ENCODE data around the gene SPTB.
A peak's percentile ranks its signal among the peaks of the same experiment; 100 is the strongest.
"Not testable (repeated sequence)": the region's sequence is repeated elsewhere in the genome, so short reads cannot be mapped to it uniquely, and the experiment has no call there.

SPTB gene

DNA sequence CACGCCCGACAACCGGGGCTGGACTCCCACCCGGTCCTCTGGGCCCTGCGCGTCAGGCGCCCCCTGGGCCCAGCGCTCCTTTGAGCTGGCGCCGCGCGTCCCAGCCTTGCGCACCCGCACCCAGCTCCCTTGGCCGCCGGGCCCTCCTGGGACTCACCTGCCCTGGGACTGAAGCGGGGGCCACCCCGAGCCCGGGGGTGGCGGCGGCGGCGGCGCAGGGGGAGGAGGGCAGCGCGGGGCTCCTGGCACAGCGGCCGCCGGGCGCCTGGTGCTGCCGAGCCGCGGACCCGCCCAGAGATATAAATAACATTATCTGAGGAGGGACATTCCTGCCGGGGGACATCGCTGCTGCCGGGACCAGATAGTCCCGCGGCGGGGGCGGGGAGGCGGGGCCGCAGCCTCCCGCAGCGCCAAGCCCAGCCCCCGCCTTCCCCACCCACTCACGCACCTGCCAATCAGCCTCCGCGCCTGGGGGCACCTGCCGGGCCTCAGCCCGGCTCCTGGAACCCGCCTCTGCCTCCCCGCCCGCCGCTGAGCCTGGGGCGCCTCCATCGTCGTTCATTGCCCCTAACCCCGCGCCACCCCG is at the start of gene SPTB:
Gene SPTB, minus strand, starts transcription at position 273 of the 586 bp plus-strand sequence. CDS start 56,813 bp downstream, outside the sequence.
- no peak for DNase-seq

GRCh38 chr14:64929014-64929359 is 49.3 kb upstream of the SPTB start:
- no peak for DNase-seq

DNA sequence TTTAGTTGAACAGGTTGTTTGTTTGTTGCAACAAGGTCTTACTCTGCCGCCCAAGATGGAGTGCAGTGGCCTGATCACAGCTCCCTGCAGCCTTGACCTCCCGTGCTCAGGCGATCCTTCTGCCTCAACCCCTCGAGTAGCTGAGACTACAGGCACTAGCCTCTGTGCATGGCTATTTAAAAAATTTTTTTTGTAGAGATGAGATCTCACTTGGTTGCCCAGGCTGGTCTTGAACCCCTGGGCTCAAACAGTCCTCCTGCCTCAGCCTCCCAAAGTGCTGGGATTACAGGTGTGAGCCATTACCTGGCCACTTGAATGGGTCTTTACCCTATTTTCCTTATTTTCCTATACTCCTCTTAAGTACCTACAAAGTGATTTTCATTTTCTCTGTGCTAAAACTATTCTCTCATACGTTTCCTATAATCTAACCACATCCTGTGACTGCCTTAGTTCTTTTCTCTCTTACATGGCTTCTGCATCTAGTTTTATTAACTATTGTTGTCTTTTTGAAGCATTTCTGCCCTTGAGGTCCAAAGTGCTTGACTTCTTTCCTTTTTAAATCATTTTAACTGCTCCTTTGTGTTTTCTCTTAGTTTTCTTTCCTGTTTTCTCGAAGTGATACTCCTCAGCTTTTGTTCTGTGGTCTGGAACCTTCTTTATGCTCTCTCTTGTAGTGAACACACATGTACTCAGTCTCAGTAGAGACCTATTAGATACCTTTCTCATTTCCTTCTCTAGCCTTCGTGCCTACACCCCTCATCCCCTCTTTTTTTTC is 48.7 kb upstream of the SPTB start:
- no peak for DNase-seq

GRCh38 chr14:64927031-64927430 is 47.3 kb upstream of the SPTB start:
- no peak for DNase-seq

DNA sequence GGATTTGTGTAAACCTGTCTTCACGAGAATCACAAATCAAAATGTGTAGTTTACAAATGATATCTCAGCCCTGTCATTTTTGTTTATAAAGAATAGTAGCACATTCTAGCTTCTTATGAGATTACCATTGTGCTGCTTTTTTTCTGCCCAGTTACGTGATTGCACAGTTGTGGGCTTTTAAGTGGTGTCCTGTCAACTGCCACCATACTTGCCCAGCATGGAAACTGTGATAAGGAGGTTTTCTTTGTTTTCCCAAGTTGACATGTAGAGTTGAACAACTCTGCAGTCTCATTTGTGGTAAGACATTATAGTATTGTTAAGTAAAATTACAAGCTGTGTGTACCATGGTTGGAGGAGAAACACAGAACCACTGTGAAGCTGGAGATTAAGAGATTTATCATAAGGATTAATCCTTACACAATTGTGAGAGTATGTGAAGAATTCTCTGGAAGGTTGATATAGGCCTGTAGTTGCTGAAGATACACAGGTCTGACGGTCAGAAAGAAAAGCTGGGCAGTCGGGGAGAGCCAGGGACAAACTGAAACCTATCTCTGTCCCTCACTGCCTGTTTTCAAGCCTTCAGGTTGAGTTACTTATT is 46.8 kb upstream of the SPTB start:
- no peak for DNase-seq

GRCh38 chr14:64923015-64923414 is 43.3 kb upstream of the SPTB start:
- no peak for DNase-seq

DNA sequence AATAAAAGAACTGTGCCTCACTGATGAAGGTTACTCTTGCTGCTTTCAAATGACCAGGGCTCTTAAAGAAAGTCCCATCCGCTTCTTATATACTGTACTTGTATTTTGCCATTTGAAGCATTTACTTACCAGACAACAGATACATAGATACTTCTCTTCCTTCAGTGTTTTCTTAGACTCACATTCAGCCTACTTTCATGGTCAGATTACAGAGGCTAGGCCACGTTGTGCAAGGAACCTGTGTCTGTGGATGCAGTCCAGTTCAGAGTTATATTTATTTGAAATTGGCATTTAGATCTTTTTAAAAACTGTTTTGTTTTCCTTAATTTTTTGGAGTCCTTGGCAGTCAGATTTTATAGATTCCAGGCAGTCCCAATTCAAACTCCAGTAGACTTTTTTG is 40.8 kb upstream of the SPTB start:
- DNase-seq = no peak

- no peak for DNase-seq
Observed at GRCh38 chr14:64919618-64920017, 39.9 kb upstream of the SPTB start.

GRCh38 chr14:64919215-64919614 is 39.5 kb upstream of the SPTB start:
- DNase-seq = no peak

DNA sequence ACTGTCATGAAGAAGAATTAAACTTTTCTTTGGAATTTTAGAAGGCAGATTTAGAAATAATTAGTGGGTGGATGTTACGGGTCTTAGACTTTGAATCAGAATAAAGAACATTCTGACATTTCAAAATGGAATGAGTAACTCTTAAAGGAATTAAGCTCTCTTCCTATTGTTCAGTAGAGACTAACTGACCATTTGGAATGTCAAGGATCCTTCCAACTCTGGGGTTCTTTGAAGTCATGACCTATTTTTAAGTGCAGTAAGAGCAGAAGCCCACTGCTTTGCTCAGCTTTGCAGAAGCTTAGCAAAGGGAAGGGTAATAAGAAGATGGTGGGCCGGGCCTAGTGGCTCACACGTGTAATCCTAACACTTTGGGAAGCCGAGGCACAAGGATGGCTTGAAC is 38.5 kb upstream of the SPTB start:
- no peak for DNase-seq

DNA sequence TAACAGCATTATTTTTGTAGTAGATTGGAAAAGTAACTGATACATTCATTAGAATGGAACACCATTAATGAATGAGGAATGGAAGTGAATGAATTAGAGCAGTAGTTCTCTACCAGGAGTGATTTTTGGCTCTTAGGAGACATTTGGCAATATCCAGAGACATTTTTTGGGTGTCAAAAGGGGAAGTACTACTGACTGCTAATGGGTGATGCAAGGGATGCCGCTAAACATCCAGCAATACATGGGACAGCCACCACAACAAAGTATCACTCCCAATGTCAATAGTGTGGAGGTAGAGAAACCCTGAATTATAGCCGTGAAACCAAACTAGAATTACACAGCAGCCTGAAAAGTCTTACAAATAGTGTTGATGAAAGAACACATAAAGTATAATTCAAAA is 36.1 kb upstream of the SPTB start:
- DNase-seq = no peak

GRCh38 chr14:64915029-64915424 is 35.3 kb upstream of the SPTB start:
- DNase-seq = no peak

- peak; percentile 96 for DNase-seq
Observed at GRCh38 chr14:64914237-64915028, 34.7 kb upstream of the SPTB start, which contains the start of gene CHURC1. Gene CHURC1 (plus strand): TSS chr14:64914455. CDS start chr14:64914496, 41 bp downstream.

GRCh38 chr14:64913477-64913876 is 33.8 kb upstream of the SPTB start:
- not testable (repeated sequence) for DNase-seq

DNA sequence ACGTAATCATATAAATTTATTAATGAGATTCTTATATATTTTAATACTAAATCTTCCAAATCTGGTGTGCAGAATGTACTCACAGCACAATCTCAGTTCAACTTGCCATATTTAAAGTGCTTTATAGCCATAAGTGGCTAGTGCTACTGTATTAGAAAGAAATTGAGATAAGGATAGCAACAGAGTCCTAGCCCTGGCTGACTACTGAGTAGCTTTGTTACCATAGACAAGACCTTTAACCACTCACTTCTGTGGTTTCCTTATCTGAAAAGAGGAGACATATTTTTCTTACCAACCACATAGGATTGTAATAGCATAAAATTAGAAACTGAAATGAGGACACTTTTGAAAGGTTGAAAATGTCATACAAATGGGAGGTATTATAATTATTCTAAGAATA is 32.6 kb upstream of the SPTB start:
- no peak for DNase-seq

GRCh38 chr14:64910847-64911495 is 31.3 kb upstream of the SPTB start:
- DNase-seq = no peak

- no peak for DNase-seq
Observed at GRCh38 chr14:64906022-64906421, 26.3 kb upstream of the SPTB start.

DNA sequence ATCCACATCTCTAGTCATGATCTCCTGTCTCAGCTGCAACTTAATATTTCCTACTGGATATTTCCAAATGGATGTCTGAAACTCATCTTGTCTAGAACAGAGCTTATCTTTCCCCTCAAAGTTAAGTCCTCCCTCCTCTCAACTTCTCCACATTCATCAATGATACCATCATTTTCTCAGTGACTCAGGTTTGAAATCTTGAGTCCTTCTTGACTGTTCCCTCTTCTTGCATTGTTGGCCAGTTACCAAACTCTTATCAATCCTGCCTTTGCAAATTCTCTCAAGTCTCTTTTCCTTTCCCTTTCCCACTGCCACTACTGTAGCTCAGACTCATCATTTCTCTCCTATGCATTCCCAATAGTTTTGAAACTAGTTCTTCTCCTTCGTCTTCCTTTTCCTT is 20.3 kb upstream of the SPTB start:
- no peak for DNase-seq

- peak; percentile 36 for DNase-seq
Observed at GRCh38 chr14:64891839-64892375, 12.2 kb upstream of the SPTB start.

- DNase-seq = no peak
Observed at GRCh38 chr14:64891173-64891838, 11.6 kb upstream of the SPTB start.

DNA sequence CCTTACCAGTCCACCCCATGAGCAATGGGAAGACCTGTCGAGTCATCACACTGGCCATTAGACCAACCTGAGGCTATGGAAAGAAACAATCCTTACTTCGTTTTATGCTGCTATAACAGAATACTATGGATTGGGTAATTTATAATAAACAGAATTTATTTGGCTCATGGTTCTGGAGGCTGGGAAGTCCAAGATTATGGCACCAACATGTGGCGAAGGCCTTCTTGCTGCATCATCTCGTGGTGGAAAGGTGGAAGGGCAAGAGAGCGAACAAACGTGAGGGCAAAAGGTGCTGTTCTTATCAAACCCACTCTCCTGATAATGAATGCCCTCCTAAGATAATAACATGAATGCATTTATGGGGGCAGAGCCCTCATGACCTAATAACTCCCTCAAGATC is 9.6 kb upstream of the SPTB start:
- DNase-seq = no peak

GRCh38 chr14:64885559-64885958 is 5.9 kb upstream of the SPTB start:
- no peak for DNase-seq
